ENCODE measurements around the gene NHERF2.

- TF ChIP-seq CTCF (IDR thresholded peaks at IDR 0.05; ENCODE audit: low read length), result no peak
- no peak for TF ChIP-seq EZH2phosphoT487 (IDR thresholded peaks at IDR 0.05; ENCODE audit: low read length)
Observed at GRCh38 chr16:2070576-2071453, 44.1 kb downstream of the NHERF2 start.
